Measurements from ENCODE around the gene NKX6-1. TPM values are rescaled to one million over a fixed set of nuclear protein-coding genes. Genes with fewer than 3 reads are reported as not detected.

Gene NKX6-1
- total RNA-seq, 1 donor from 2014 or later = 14.6 TPM

- H3K27ac Mint-ChIP-seq (ENCODE audit: unreplicated experiment) = no peak overlapping the region
- H3K27me3 Mint-ChIP-seq (ENCODE audit: unreplicated experiment) = peaks cover 23% of the 10 kb centered on the region
- TF ChIP-seq CTCF (IDR thresholded peaks at IDR 0.05; ENCODE audit: unreplicated experiment) = no peak
- peaks cover 26% of the 10 kb centered on the region for H3K4me1 Mint-ChIP-seq (ENCODE audit: unreplicated experiment)
- no peak overlapping the region for H3K4me3 Mint-ChIP-seq (ENCODE audit: unreplicated experiment)
- H3K9me3 Mint-ChIP-seq (ENCODE audit: unreplicated experiment) = no peaks in the 10 kb centered on the region
- DNase-seq (ENCODE audit: low spot score) = no peak
- H3K36me3 Mint-ChIP-seq (ENCODE audit: low read depth, unreplicated experiment) = no peaks in the 10 kb centered on the region
Measured at GRCh38 chr4:84481077-84481859, 17.8 kb downstream of the NKX6-1 start.

- no peak for DNase-seq (ENCODE audit: low spot score)
- Mint-ChIP-seq H3K4me3 (ENCODE audit: unreplicated experiment) (no peak overlapping the region), H3K36me3 (ENCODE audit: low read depth, unreplicated experiment) (no peaks in the 10 kb centered on the region), H3K9me3 (ENCODE audit: unreplicated experiment) (no peaks in the 10 kb centered on the region), H3K27ac (ENCODE audit: unreplicated experiment) (no peak overlapping the region), H3K4me1 (ENCODE audit: unreplicated experiment) (peaks cover 26% of the 10 kb centered on the region), H3K27me3 (ENCODE audit: unreplicated experiment) (peaks cover 19% of the 10 kb centered on the region)
- TF ChIP-seq CTCF (IDR thresholded peaks at IDR 0.05; ENCODE audit: unreplicated experiment) = no peak
Measured at GRCh38 chr4:84480082-84480481, 19.0 kb downstream of the NKX6-1 start.

DNA sequence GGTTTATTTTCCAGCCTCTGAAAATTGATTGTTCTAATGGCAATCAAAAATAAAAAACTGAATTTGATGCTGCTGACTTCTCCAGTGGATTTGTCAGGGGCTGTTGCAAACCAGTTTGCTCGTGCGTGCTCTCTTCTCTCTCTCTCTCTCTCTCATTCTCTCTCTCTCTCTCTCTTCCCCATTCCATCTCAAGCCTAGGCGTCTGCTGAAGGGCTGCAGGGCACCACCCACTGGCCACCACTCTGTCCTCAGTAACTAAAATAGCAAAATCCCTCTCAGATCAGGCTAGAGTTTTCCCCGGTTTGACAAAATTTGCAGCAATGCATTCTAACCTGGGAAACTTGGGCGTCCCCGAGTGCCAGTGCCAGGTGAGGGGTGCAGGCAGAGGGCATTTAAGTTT is 19.4 kb downstream of the NKX6-1 start:
- no peak overlapping the region for H3K27ac Mint-ChIP-seq (ENCODE audit: unreplicated experiment)
- TF ChIP-seq CTCF (IDR thresholded peaks at IDR 0.05; ENCODE audit: unreplicated experiment) = no peak
- DNase-seq (ENCODE audit: low spot score) = no peak
- no peaks in the 10 kb centered on the region for H3K9me3 Mint-ChIP-seq (ENCODE audit: unreplicated experiment)
- H3K4me1 Mint-ChIP-seq (ENCODE audit: unreplicated experiment) = peaks cover 26% of the 10 kb centered on the region
- peaks cover 19% of the 10 kb centered on the region for H3K27me3 Mint-ChIP-seq (ENCODE audit: unreplicated experiment)
- no peaks in the 10 kb centered on the region for H3K36me3 Mint-ChIP-seq (ENCODE audit: low read depth, unreplicated experiment)
- H3K4me3 Mint-ChIP-seq (ENCODE audit: unreplicated experiment) = no peak overlapping the region

GRCh38 chr4:84477738-84478137 is 21.4 kb downstream of the NKX6-1 start:
- no peak for DNase-seq (ENCODE audit: low spot score)
- H3K27ac Mint-ChIP-seq (ENCODE audit: unreplicated experiment) = no peak overlapping the region
- H3K9me3 Mint-ChIP-seq (ENCODE audit: unreplicated experiment) = no peaks in the 10 kb centered on the region
- H3K4me3 Mint-ChIP-seq (ENCODE audit: unreplicated experiment) = no peak overlapping the region
- peaks cover 9% of the 10 kb centered on the region for H3K27me3 Mint-ChIP-seq (ENCODE audit: unreplicated experiment)
- H3K36me3 Mint-ChIP-seq (ENCODE audit: low read depth, unreplicated experiment) = no peaks in the 10 kb centered on the region
- no peak for TF ChIP-seq CTCF (IDR thresholded peaks at IDR 0.05; ENCODE audit: unreplicated experiment)
- H3K4me1 Mint-ChIP-seq (ENCODE audit: unreplicated experiment) = peaks cover 14% of the 10 kb centered on the region

GRCh38 chr4:84474107-84474506 is 25.0 kb downstream of the NKX6-1 start:
- DNase-seq (ENCODE audit: low spot score) = no peak
- TF ChIP-seq CTCF (IDR thresholded peaks at IDR 0.05; ENCODE audit: unreplicated experiment) = no peak
- no peaks in the 10 kb centered on the region for H3K36me3 Mint-ChIP-seq (ENCODE audit: low read depth, unreplicated experiment)
- no peak overlapping the region for H3K4me3 Mint-ChIP-seq (ENCODE audit: unreplicated experiment)
- no peaks in the 10 kb centered on the region for H3K9me3 Mint-ChIP-seq (ENCODE audit: unreplicated experiment)
- H3K27me3 Mint-ChIP-seq (ENCODE audit: unreplicated experiment) = no peaks in the 10 kb centered on the region
- H3K27ac Mint-ChIP-seq (ENCODE audit: unreplicated experiment) = no peak overlapping the region
- no peaks in the 10 kb centered on the region for H3K4me1 Mint-ChIP-seq (ENCODE audit: unreplicated experiment)
